CD4-positive, alpha-beta T cell treated with Interleukin-17A for 1 hour (primary cell): ENCODE measurements around the gene CFAP46.
"Not testable (repeated sequence)": the region's sequence is repeated elsewhere in the genome, so short reads cannot be mapped to it uniquely, and the experiment has no call there.

Experiments used
- DNase-seq: peaks from one replicate; pipeline ENCODE4 v3.0.0-alpha.2; 2020

Gene CFAP46

GRCh38 chr10:132912713-132913558, 29.4 kb downstream of the CFAP46 start:
- no peak for DNase-seq

- no peak for DNase-seq
Measured at GRCh38 chr10:132912225-132912712, 30.1 kb downstream of the CFAP46 start.

- DNase-seq = no peak
Measured at GRCh38 chr10:132911786-132912097, 30.6 kb downstream of the CFAP46 start.

- DNase-seq = no peak
Measured at GRCh38 chr10:132910901-132911785, 31.2 kb downstream of the CFAP46 start.

GRCh38 chr10:132910186-132910880, 32.0 kb downstream of the CFAP46 start:
- no peak for DNase-seq

GRCh38 chr10:132909491-132910071, 32.8 kb downstream of the CFAP46 start:
- no peak for DNase-seq

GRCh38 chr10:132908621-132909295, 33.6 kb downstream of the CFAP46 start:
- no peak for DNase-seq

- no peak for DNase-seq
Measured at GRCh38 chr10:132907821-132908620, 34.3 kb downstream of the CFAP46 start.

GRCh38 chr10:132906836-132907235, 35.5 kb downstream of the CFAP46 start:
- no peak for DNase-seq

GRCh38 chr10:132906106-132906505, 36.3 kb downstream of the CFAP46 start:
- no peak for DNase-seq

GRCh38 chr10:132905661-132906060, 36.7 kb downstream of the CFAP46 start:
- DNase-seq = no peak

GRCh38 chr10:132904814-132905649, 37.3 kb downstream of the CFAP46 start:
- DNase-seq = no peak

GRCh38 chr10:132904181-132904813, 38.1 kb downstream of the CFAP46 start:
- peak; percentile 21 for DNase-seq

GRCh38 chr10:132902656-132903575, 39.5 kb downstream of the CFAP46 start:
- not testable (repeated sequence) for DNase-seq

GRCh38 chr10:132901351-132901750, 41.0 kb downstream of the CFAP46 start:
- DNase-seq = no peak

GRCh38 chr10:132900211-132900756, 42.1 kb downstream of the CFAP46 start:
- no peak for DNase-seq

GRCh38 chr10:132899751-132900065, 42.7 kb downstream of the CFAP46 start:
- DNase-seq = no peak

- DNase-seq = no peak
Measured at GRCh38 chr10:132899054-132899750, 43.2 kb downstream of the CFAP46 start.
